Measurements from ENCODE around the gene ZBP1.

DNA sequence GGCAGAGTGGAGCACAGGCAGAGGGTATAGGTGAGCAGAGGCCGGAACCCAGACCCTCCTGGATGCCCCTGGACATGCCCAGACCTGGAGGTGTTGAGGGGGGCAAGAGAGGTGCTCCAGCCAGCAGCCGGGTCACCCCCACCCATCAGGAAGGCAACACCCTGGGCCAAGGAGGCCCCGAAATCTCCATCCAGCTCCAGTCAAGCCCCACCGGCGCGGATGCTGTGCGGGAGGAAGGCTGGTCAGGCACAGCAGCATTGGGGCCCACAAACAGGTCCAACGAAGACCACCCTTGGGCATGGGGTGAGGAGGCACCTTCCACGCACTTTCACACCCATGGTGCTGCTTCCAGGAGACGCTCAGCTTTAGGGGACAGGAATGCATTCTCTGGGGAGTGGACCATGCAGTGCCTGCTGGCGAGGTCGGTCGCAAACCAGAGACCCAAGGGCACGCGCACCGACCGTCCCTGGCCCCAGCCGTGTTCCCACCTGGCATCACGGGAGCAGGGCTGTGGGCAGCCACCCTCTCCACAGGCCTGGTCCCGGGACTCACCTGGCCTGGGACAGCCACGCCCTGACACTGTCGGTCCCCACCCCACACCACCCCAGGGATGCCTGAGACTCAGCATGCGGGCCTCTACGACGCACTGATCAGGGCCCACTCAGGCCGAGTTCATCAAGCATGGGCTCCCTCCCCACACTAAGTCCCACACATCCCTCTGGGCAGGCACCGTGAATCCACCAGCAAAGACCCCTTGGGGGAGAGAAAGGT lies 43.6 kb upstream of the ZBP1 start:
- TF ChIP-seq, protein P1, sequence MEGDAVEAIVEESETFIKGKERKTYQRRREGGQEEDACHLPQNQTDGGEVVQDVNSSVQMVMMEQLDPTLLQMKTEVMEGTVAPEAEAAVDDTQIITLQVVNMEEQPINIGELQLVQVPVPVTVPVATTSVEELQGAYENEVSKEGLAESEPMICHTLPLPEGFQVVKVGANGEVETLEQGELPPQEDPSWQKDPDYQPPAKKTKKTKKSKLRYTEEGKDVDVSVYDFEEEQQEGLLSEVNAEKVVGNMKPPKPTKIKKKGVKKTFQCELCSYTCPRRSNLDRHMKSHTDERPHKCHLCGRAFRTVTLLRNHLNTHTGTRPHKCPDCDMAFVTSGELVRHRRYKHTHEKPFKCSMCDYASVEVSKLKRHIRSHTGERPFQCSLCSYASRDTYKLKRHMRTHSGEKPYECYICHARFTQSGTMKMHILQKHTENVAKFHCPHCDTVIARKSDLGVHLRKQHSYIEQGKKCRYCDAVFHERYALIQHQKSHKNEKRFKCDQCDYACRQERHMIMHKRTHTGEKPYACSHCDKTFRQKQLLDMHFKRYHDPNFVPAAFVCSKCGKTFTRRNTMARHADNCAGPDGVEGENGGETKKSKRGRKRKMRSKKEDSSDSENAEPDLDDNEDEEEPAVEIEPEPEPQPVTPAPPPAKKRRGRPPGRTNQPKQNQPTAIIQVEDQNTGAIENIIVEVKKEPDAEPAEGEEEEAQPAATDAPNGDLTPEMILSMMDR (IDR thresholded peaks at IDR 0.05; ENCODE audit: low read depth, low read length, poor library complexity, severe bottlenecking): no peak
- no peak for TF ChIP-seq EZH2phosphoT487 (IDR thresholded peaks at IDR 0.05; ENCODE audit: borderline replicate concordance, low read length)
